ENCODE results near the gene WDR46.

WDR46 gene

DNA sequence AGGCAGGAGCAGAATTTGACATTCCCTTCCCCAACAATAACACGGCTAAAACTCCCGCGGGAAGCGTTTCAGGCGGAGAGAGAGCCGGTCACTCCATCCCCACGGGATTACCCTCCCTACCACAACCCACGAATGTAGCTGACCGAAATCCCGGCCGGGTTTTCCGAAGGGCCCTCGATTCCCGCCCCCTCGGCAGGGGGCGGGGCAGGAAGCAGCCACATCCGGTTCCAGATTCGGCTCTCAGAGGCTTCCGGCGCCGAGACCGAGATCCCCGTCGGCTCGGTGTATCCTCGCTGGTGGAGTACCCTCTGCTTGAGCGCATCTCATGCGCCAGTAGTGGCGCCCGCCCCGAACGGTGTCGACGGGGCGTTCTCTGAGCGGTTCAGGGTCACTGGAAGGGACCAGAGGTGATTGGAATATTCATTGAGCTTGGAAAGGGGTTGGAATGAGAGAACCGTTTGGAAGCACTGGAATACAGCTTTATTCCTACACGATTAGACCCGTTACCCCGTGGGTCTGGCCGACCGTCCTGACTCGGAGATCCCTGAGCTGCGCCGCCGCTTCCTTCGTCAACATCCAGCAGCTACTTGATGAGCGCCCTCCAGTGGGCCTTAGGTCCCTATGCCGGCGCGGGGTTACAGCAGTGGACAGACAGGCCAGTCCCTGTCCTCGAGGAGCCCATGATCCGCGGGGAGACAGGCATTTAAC, 10.4 kb upstream of the WDR46 start (continued):
- TF ChIP-seq, protein P1, sequence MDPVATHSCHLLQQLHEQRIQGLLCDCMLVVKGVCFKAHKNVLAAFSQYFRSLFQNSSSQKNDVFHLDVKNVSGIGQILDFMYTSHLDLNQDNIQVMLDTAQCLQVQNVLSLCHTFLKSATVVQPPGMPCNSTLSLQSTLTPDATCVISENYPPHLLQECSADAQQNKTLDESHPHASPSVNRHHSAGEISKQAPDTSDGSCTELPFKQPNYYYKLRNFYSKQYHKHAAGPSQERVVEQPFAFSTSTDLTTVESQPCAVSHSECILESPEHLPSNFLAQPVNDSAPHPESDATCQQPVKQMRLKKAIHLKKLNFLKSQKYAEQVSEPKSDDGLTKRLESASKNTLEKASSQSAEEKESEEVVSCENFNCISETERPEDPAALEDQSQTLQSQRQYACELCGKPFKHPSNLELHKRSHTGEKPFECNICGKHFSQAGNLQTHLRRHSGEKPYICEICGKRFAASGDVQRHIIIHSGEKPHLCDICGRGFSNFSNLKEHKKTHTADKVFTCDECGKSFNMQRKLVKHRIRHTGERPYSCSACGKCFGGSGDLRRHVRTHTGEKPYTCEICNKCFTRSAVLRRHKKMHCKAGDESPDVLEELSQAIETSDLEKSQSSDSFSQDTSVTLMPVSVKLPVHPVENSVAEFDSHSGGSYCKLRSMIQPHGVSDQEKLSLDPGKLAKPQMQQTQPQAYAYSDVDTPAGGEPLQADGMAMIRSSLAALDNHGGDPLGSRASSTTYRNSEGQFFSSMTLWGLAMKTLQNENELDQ (tag by site-specific recombination; IDR thresholded peaks at IDR 0.05; ENCODE audit: low read depth): no peak
- TF ChIP-seq, protein P2, sequence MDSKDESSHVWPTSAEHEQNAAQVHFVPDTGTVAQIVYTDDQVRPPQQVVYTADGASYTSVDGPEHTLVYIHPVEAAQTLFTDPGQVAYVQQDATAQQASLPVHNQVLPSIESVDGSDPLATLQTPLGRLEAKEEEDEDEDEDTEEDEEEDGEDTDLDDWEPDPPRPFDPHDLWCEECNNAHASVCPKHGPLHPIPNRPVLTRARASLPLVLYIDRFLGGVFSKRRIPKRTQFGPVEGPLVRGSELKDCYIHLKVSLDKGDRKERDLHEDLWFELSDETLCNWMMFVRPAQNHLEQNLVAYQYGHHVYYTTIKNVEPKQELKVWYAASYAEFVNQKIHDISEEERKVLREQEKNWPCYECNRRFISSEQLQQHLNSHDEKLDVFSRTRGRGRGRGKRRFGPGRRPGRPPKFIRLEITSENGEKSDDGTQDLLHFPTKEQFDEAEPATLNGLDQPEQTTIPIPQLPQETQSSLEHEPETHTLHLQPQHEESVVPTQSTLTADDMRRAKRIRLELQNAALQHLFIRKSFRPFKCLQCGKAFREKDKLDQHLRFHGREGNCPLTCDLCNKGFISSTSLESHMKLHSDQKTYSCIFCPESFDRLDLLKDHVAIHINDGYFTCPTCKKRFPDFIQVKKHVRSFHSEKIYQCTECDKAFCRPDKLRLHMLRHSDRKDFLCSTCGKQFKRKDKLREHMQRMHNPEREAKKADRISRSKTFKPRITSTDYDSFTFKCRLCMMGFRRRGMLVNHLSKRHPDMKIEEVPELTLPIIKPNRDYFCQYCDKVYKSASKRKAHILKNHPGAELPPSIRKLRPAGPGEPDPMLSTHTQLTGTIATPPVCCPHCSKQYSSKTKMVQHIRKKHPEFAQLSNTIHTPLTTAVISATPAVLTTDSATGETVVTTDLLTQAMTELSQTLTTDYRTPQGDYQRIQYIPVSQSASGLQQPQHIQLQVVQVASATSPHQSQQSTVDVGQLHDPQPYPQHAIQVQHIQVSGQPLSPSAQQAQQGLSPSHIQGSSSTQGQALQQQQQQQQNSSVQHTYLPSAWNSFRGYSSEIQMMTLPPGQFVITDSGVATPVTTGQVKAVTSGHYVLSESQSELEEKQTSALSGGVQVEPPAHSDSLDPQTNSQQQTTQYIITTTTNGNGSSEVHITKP (tag by site-specific recombination; IDR thresholded peaks at IDR 0.05): peak; percentile 6
- TF ChIP-seq ZNF561 (tag by site-specific recombination; IDR thresholded peaks at IDR 0.05; ENCODE audit: borderline replicate concordance) (peak; percentile 89; the same call in 1 of the 2 replicates), ZNF624 (tag by site-specific recombination; IDR thresholded peaks at IDR 0.05) (no peak), ZNF621 (tag by site-specific recombination; IDR thresholded peaks at IDR 0.05) (no peak), ZIC2 (tag by site-specific recombination; IDR thresholded peaks at IDR 0.05) (peak; percentile 45), ZNF202 (tag by site-specific recombination; IDR thresholded peaks at IDR 0.05; ENCODE audit: borderline replicate concordance) (no peak), GLIS1 (tag by site-specific recombination; IDR thresholded peaks at IDR 0.05) (peak; percentile 31; the same call in 1 of the 2 replicates), ZEB2 (tag by site-specific recombination; IDR thresholded peaks at IDR 0.05) (peak; percentile 93), ZNF214 (tag by site-specific recombination; IDR thresholded peaks at IDR 0.05; ENCODE audit: borderline replicate concordance) (no peak), ZNF24 (tag by site-specific recombination; IDR thresholded peaks at IDR 0.05) (no peak), ZBTB8A (tag by site-specific recombination; IDR thresholded peaks at IDR 0.05) (0 out of 2 replicates have a peak, but pooled peaks have one; percentile 29), MYNN (tag by site-specific recombination; IDR thresholded peaks at IDR 0.05; ENCODE audit: borderline replicate concordance) (peak; percentile 13; the same call in 1 of the 2 replicates), ZBTB1 (tag by site-specific recombination; IDR thresholded peaks at IDR 0.05) (no peak), ZBTB48 (tag by site-specific recombination; IDR thresholded peaks at IDR 0.05) (peak; percentile 48; the same call in 1 of the 2 replicates), ZNF544 (tag by site-specific recombination; IDR thresholded peaks at IDR 0.05) (no peak), ZBTB7A (tag by site-specific recombination; IDR thresholded peaks at IDR 0.05; ENCODE audit: low read depth) (no peak)
- TF ChIP-seq, protein P3, sequence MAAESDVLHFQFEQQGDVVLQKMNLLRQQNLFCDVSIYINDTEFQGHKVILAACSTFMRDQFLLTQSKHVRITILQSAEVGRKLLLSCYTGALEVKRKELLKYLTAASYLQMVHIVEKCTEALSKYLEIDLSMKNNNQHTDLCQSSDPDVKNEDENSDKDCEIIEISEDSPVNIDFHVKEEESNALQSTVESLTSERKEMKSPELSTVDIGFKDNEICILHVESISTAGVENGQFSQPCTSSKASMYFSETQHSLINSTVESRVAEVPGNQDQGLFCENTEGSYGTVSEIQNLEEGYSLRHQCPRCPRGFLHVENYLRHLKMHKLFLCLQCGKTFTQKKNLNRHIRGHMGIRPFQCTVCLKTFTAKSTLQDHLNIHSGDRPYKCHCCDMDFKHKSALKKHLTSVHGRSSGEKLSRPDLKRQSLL (tag by site-specific recombination; IDR thresholded peaks at IDR 0.05): 0 out of 2 replicates have a peak, but pooled peaks have one; percentile 43
- TF ChIP-seq, protein P4, sequence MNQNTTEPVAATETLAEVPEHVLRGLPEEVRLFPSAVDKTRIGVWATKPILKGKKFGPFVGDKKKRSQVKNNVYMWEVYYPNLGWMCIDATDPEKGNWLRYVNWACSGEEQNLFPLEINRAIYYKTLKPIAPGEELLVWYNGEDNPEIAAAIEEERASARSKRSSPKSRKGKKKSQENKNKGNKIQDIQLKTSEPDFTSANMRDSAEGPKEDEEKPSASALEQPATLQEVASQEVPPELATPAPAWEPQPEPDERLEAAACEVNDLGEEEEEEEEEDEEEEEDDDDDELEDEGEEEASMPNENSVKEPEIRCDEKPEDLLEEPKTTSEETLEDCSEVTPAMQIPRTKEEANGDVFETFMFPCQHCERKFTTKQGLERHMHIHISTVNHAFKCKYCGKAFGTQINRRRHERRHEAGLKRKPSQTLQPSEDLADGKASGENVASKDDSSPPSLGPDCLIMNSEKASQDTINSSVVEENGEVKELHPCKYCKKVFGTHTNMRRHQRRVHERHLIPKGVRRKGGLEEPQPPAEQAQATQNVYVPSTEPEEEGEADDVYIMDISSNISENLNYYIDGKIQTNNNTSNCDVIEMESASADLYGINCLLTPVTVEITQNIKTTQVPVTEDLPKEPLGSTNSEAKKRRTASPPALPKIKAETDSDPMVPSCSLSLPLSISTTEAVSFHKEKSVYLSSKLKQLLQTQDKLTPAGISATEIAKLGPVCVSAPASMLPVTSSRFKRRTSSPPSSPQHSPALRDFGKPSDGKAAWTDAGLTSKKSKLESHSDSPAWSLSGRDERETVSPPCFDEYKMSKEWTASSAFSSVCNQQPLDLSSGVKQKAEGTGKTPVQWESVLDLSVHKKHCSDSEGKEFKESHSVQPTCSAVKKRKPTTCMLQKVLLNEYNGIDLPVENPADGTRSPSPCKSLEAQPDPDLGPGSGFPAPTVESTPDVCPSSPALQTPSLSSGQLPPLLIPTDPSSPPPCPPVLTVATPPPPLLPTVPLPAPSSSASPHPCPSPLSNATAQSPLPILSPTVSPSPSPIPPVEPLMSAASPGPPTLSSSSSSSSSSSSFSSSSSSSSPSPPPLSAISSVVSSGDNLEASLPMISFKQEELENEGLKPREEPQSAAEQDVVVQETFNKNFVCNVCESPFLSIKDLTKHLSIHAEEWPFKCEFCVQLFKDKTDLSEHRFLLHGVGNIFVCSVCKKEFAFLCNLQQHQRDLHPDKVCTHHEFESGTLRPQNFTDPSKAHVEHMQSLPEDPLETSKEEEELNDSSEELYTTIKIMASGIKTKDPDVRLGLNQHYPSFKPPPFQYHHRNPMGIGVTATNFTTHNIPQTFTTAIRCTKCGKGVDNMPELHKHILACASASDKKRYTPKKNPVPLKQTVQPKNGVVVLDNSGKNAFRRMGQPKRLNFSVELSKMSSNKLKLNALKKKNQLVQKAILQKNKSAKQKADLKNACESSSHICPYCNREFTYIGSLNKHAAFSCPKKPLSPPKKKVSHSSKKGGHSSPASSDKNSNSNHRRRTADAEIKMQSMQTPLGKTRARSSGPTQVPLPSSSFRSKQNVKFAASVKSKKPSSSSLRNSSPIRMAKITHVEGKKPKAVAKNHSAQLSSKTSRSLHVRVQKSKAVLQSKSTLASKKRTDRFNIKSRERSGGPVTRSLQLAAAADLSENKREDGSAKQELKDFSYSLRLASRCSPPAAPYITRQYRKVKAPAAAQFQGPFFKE (tag by site-specific recombination; IDR thresholded peaks at IDR 0.05; ENCODE audit: borderline replicate concordance): no peak
- TF ChIP-seq, protein P5, sequence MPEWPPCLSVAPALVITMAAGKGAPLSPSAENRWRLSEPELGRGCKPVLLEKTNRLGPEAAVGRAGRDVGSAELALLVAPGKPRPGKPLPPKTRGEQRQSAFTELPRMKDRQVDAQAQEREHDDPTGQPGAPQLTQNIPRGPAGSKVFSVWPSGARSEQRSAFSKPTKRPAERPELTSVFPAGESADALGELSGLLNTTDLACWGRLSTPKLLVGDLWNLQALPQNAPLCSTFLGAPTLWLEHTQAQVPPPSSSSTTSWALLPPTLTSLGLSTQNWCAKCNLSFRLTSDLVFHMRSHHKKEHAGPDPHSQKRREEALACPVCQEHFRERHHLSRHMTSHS (tag by site-specific recombination; IDR thresholded peaks at IDR 0.05): no peak
- TF ChIP-seq, protein P6, sequence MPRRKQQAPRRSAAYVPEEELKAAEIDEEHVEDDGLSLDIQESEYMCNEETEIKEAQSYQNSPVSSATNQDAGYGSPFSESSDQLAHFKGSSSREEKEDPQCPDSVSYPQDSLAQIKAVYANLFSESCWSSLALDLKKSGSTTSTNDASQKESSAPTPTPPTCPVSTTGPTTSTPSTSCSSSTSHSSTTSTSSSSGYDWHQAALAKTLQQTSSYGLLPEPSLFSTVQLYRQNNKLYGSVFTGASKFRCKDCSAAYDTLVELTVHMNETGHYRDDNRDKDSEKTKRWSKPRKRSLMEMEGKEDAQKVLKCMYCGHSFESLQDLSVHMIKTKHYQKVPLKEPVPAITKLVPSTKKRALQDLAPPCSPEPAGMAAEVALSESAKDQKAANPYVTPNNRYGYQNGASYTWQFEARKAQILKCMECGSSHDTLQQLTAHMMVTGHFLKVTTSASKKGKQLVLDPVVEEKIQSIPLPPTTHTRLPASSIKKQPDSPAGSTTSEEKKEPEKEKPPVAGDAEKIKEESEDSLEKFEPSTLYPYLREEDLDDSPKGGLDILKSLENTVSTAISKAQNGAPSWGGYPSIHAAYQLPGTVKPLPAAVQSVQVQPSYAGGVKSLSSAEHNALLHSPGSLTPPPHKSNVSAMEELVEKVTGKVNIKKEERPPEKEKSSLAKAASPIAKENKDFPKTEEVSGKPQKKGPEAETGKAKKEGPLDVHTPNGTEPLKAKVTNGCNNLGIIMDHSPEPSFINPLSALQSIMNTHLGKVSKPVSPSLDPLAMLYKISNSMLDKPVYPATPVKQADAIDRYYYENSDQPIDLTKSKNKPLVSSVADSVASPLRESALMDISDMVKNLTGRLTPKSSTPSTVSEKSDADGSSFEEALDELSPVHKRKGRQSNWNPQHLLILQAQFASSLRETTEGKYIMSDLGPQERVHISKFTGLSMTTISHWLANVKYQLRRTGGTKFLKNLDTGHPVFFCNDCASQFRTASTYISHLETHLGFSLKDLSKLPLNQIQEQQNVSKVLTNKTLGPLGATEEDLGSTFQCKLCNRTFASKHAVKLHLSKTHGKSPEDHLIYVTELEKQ (tag by site-specific recombination; IDR thresholded peaks at IDR 0.05; ENCODE audit: borderline replicate concordance): 0 out of 2 replicates have a peak, but pooled peaks have one; percentile 14

All from HEK293 (cell line).